Effector memory CD8-positive, alpha-beta T cell (primary cell): ENCODE results near the gene ENPP7.

Source experiments
- ATAC-seq: fragments of 150-1000 bp; cut with Tn5 transposase; replicated peaks from 2 replicates; pipeline ENCODE4 v1.10.0; 2021; ENCODE audit warnings: mild to moderate bottlenecking, moderate library complexity
- DNase-seq, 3 experiments: peaks; one replicate each; pipeline ENCODE4 v3.0.0; 2021
- H3K27ac Mint-ChIP-seq, 2 donors: one replicate each; pipeline ENCODE4 v1.8.0; 2022; ENCODE audit warnings: mild to moderate bottlenecking in 2 of 2, mixed read lengths in 2 of 2, moderate library complexity in 2 of 2
- H3K27me3 Mint-ChIP-seq, 2 donors: one replicate each; pipeline ENCODE4 v1.8.0; 2022; ENCODE audit warnings: mixed read lengths in 2 of 2
- H3K36me3 Mint-ChIP-seq: one replicate; pipeline ENCODE4 v1.8.0; 2022; ENCODE audit warnings: mild to moderate bottlenecking, moderate library complexity, mixed read lengths; ENCODE audit not compliant: insufficient read depth
- H3K4me1 Mint-ChIP-seq, 2 donors: one replicate each; pipeline ENCODE4 v1.8.0; 2022; ENCODE audit warnings: low read depth in 2 of 2, mixed read lengths in 2 of 2
- H3K4me3 Mint-ChIP-seq, 2 donors: one replicate each; pipeline ENCODE4 v1.8.0; 2022; ENCODE audit warnings: mild to moderate bottlenecking in 2 of 2, mixed read lengths in 2 of 2, moderate library complexity in 2 of 2
- H3K9me3 Mint-ChIP-seq, 2 donors: one replicate each; pipeline ENCODE4 v1.8.0; 2022; ENCODE audit warnings: mixed read lengths in 2 of 2

ENPP7 gene

GRCh38 chr17:79776376-79777119 lies 45.8 kb downstream of the ENPP7 start:
- Mint-ChIP-seq H3K36me3 (peaks cover 12% of the 10 kb centered on the region), H3K4me1 (peaks cover 5 to 11% of the 10 kb centered on the region in 2 donors), H3K27ac (no peak overlapping the region), H3K4me3 (peak overlapping the region; percentile 32 to 52), H3K27me3 (peaks cover 71 to 87% of the 10 kb centered on the region in 2 donors), H3K9me3 (no peaks in the 10 kb centered on the region)
- DNase-seq, result no peak
- ATAC-seq, result no peak

GRCh38 chr17:79777120-79777893 lies 46.6 kb downstream of the ENPP7 start:
- Mint-ChIP-seq H3K36me3 (peaks cover 12% of the 10 kb centered on the region), H3K4me1 (peaks cover 5 to 11% of the 10 kb centered on the region in 2 donors), H3K27me3 (peaks cover 74 to 87% of the 10 kb centered on the region in 2 donors), H3K9me3 (no peaks in the 10 kb centered on the region), H3K27ac (no peak overlapping the region), H3K4me3 (peak overlapping the region; percentile 32 to 52)
- DNase-seq (no peak), ATAC-seq (peak; percentile 37)

- DNase-seq (peak; percentile 66 to 78 (median 71)), ATAC-seq (peak; percentile 84)
- H3K4me3 Mint-ChIP-seq, result peak within 1 kb of the TSS; percentile 84 to 88
- no peaks in the 10 kb centered on the region for H3K9me3 Mint-ChIP-seq
- peaks cover 12% of the 10 kb centered on the region for H3K36me3 Mint-ChIP-seq
- H3K27ac Mint-ChIP-seq, result peak within 1 kb of the TSS in 1 of 2 donors; percentile 49
- peaks cover 5 to 11% of the 10 kb centered on the region in 2 donors for H3K4me1 Mint-ChIP-seq
- H3K27me3 Mint-ChIP-seq, result peaks cover 76 to 87% of the 10 kb centered on the region in 2 donors
Observed at GRCh38 chr17:79777894-79778503, 47.3 kb downstream of the ENPP7 start, which contains the start of gene CBX2. Gene CBX2 (plus strand): TSS chr17:79778148. CDS start chr17:79778236, 88 bp downstream.

GRCh38 chr17:79778504-79779083 lies 47.9 kb downstream of the ENPP7 start:
- H3K4me1 Mint-ChIP-seq, result peaks cover 5 to 11% of the 10 kb centered on the region in 2 donors
- no peaks in the 10 kb centered on the region for H3K9me3 Mint-ChIP-seq
- peaks cover 76 to 87% of the 10 kb centered on the region in 2 donors for H3K27me3 Mint-ChIP-seq
- peaks cover 12% of the 10 kb centered on the region for H3K36me3 Mint-ChIP-seq
- ATAC-seq (no peak), DNase-seq (no peak)
- H3K27ac Mint-ChIP-seq, result peak overlapping the region in 1 of 2 donors; percentile 49
- peak overlapping the region; percentile 84 to 88 for H3K4me3 Mint-ChIP-seq

GRCh38 chr17:79779084-79779529 lies 48.4 kb downstream of the ENPP7 start:
- Mint-ChIP-seq H3K27me3 (peaks cover 74 to 83% of the 10 kb centered on the region in 2 donors), H3K36me3 (peaks cover 12% of the 10 kb centered on the region), H3K27ac (peak overlapping the region in 1 of 2 donors; percentile 49)

GRCh38 chr17:79779661-79780365 lies 49.1 kb downstream of the ENPP7 start:
- H3K36me3 Mint-ChIP-seq, result peaks cover 12% of the 10 kb centered on the region
- peaks cover 67 to 76% of the 10 kb centered on the region in 2 donors for H3K27me3 Mint-ChIP-seq
- H3K4me3 Mint-ChIP-seq, result peak overlapping the region; percentile 84 to 88

More at GRCh38 chr17:79779084-79779529, 48.4 kb downstream of the ENPP7 start:
- H3K4me3 Mint-ChIP-seq, result peak overlapping the region; percentile 84 to 88
- DNase-seq (no peak), ATAC-seq (no peak)
- H3K9me3 Mint-ChIP-seq, result no peaks in the 10 kb centered on the region
- H3K4me1 Mint-ChIP-seq, result peaks cover 5 to 11% of the 10 kb centered on the region in 2 donors

GRCh38 chr17:79781012-79781650 lies 50.4 kb downstream of the ENPP7 start:
- Mint-ChIP-seq H3K9me3 (no peaks in the 10 kb centered on the region), H3K27ac (no peak overlapping the region), H3K4me3 (no peak overlapping the region), H3K4me1 (peaks cover 5 to 11% of the 10 kb centered on the region in 2 donors), H3K27me3 (peaks cover 64 to 76% of the 10 kb centered on the region in 2 donors), H3K36me3 (peaks cover 12% of the 10 kb centered on the region)
- ATAC-seq, result no peak
- DNase-seq, result no peak

More at GRCh38 chr17:79779661-79780365, 49.1 kb downstream of the ENPP7 start:
- ATAC-seq, result no peak
- H3K4me1 Mint-ChIP-seq, result peaks cover 5 to 11% of the 10 kb centered on the region in 2 donors
- H3K9me3 Mint-ChIP-seq, result no peaks in the 10 kb centered on the region
- H3K27ac Mint-ChIP-seq, result no peak overlapping the region
- DNase-seq, result no peak

- Mint-ChIP-seq H3K36me3 (peaks cover 11% of the 10 kb centered on the region), H3K4me3 (no peak overlapping the region), H3K9me3 (no peaks in the 10 kb centered on the region), H3K27ac (no peak overlapping the region), H3K4me1 (peaks cover 5 to 8% of the 10 kb centered on the region in 2 donors), H3K27me3 (peaks cover 64 to 76% of the 10 kb centered on the region in 2 donors)
- no peak for ATAC-seq
- DNase-seq, result no peak
Observed at GRCh38 chr17:79781736-79782575, 51.2 kb downstream of the ENPP7 start.

GRCh38 chr17:79783891-79784290 lies 53.1 kb downstream of the ENPP7 start:
- DNase-seq (no peak), ATAC-seq (no peak)
- Mint-ChIP-seq H3K27ac (no peak overlapping the region), H3K9me3 (no peaks in the 10 kb centered on the region), H3K4me3 (no peak overlapping the region), H3K4me1 (peaks cover 1 to 2% of the 10 kb centered on the region in 2 donors), H3K36me3 (peaks cover 3% of the 10 kb centered on the region), H3K27me3 (peaks cover 79 to 89% of the 10 kb centered on the region in 2 donors)

GRCh38 chr17:79784353-79785016 lies 53.7 kb downstream of the ENPP7 start:
- DNase-seq, result no peak
- no peak overlapping the region for H3K27ac Mint-ChIP-seq
- H3K9me3 Mint-ChIP-seq, result no peaks in the 10 kb centered on the region
- no peak overlapping the region for H3K4me3 Mint-ChIP-seq
- H3K27me3 Mint-ChIP-seq, result peaks cover 81 to 89% of the 10 kb centered on the region in 2 donors
- H3K36me3 Mint-ChIP-seq, result peaks cover 6% of the 10 kb centered on the region
- no peak for ATAC-seq
- peaks cover 0 to 4% of the 10 kb centered on the region in 2 donors for H3K4me1 Mint-ChIP-seq
